ENCODE data around the gene ABCF2. TPM values are rescaled to one million over a fixed set of nuclear protein-coding genes. Genes with fewer than 3 reads are reported as not detected.
A peak's percentile ranks its signal among the peaks of the same experiment; 100 is the strongest.

Gene ABCF2
- total RNA-seq, 2 experiments from 2014 or later, result 31.8 to 44.9 TPM

DNA sequence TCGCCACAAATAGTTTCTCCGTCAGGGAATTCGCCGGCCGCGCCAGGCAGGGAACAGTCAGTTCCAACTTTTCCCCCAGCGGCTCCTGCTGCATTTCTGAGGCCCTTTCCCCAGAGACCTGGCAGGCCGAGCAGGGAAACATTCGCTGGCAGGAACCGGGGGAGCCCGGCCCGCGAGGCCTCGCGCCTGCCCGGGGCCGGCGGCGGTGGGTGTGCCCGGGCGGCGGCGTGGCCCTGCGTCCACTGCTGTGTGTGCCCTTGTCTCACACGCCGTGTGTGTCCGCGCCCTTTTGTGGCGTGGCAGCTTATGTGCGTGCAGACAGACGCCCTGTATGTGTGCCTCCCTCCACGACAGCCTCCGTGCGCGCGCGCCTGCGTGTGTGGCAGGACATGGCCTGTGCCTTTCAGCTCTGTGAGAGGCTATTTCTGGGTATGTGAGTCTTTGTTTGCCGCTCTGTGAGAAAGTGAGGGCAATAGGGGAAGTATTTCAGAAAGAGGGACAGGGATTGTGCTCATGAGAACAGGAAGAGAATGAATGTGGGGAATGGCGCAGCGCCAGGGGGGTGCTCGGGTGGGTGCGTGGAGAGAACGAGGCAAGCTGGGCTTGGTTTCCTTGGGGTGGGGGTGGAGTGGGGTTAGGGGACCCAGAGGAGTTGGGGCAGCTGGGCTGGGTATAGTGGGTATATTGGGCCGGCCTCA is 22.2 kb upstream of the ABCF2 start:
- Histone ChIP-seq H3K9me2 (ENCODE audit: insufficient read depth, low read length) (no peaks in the 10 kb centered on the region), H3K9me3 (ENCODE audit: low read length) (no peaks in the 10 kb centered on the region), H4K20me1 (ENCODE audit: insufficient read depth, low read length) (peaks cover 6% of the 10 kb centered on the region; the same call in 1 of the 2 replicates), H3K27ac (ENCODE audit: low read depth, low read length, poor library complexity, severe bottlenecking) (no peak overlapping the region), H3K4me1 (ENCODE audit: insufficient read depth, low read length, poor library complexity, severe bottlenecking) (peaks cover 52% of the 10 kb centered on the region), H3K79me2 (ENCODE audit: insufficient read depth, low read depth, low read length) (no peaks in the 10 kb centered on the region), H3K4me3 (ENCODE audit: low read depth, low read length, poor library complexity, severe bottlenecking) (no peak overlapping the region), H2AFZ (ENCODE audit: low read length) (no peak overlapping the region), H3K36me3 (ENCODE audit: insufficient read depth, low read length) (no peaks in the 10 kb centered on the region), H3K4me2 (ENCODE audit: low read length) (peak overlapping the region; percentile 64; the same call in 1 of the 2 replicates)
- CTCF ChIA-PET (ENCODE audit: unreplicated experiment), result no interaction called here
- intact Hi-C loops (cut with micrococcal nuclease; ENCODE audit: unreplicated experiment), result no loop called here
- TF ChIP-seq, protein P1, sequence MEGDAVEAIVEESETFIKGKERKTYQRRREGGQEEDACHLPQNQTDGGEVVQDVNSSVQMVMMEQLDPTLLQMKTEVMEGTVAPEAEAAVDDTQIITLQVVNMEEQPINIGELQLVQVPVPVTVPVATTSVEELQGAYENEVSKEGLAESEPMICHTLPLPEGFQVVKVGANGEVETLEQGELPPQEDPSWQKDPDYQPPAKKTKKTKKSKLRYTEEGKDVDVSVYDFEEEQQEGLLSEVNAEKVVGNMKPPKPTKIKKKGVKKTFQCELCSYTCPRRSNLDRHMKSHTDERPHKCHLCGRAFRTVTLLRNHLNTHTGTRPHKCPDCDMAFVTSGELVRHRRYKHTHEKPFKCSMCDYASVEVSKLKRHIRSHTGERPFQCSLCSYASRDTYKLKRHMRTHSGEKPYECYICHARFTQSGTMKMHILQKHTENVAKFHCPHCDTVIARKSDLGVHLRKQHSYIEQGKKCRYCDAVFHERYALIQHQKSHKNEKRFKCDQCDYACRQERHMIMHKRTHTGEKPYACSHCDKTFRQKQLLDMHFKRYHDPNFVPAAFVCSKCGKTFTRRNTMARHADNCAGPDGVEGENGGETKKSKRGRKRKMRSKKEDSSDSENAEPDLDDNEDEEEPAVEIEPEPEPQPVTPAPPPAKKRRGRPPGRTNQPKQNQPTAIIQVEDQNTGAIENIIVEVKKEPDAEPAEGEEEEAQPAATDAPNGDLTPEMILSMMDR (conservative IDR thresholded peaks at IDR 0.05; ENCODE audit: low read length), result no peak
- no peak for TF ChIP-seq EZH2phosphoT487 (IDR thresholded peaks at IDR 0.05; ENCODE audit: borderline replicate concordance, low read depth, low read length)
- DNase-seq (ENCODE audit: low spot score), result no peak
- no TSS peak for BruUV-seq (replicated peaks)
- POLR2A ChIA-PET, result no interaction called here

DNA sequence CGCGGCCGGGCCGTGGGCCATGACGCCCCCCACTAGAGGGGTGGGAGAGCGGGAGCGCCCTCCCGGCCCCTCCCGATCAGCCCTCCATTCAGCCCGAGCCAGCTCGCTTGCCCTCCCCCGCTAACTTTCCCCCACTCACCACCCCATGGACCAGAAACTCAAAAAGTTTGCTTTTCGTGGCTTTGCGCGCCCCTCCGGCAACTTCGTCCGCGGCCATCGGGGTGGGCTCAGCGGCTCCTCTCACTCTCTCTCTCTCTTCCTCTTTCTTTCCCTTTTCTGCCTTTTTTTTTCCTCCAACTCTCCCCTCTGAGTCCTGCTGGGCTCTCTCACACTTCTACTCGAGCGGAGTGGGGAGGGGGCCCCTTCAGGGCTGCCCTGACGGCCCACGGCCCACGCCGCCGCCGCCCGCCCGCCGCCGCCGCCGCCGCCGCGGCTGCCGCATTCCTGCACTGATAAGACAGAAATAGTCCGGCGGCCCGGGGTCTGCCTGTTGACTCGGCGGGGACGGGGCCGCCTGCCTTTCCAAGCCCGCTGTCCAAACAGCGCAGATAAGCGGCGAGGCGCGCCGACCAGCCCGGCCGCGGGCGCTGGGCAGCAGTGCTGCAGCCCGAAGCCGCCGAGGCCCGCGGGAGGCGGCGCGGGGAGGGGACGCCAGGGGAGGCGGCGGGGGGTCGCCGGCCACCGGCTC is 21.5 kb upstream of the ABCF2 start, which contains the start of gene SMARCD3:
Gene SMARCD3 (minus strand): TSS at position 349 of the 688 bp plus-strand sequence. CDS start 132 bp downstream, at position 217.
- H3K4me3 ChIP-seq (ENCODE audit: low read depth, low read length, poor library complexity, severe bottlenecking), result peak within 1 kb of the TSS; percentile 59
- peak within 1 kb of the TSS; percentile 64 for H3K4me2 ChIP-seq (ENCODE audit: low read length)
- peaks cover 6% of the 10 kb centered on the region; the same call in 1 of the 2 replicates for H4K20me1 ChIP-seq (ENCODE audit: insufficient read depth, low read length)
- H3K27ac ChIP-seq (ENCODE audit: low read depth, low read length, poor library complexity, severe bottlenecking), result no peak within 1 kb of the TSS
- ChIA-PET CTCF (ENCODE audit: unreplicated experiment) (no interaction called here), POLR2A (no interaction called here)
- no peaks in the 10 kb centered on the region for H3K79me2 ChIP-seq (ENCODE audit: insufficient read depth, low read depth, low read length)
- no peak within 1 kb of the TSS for H2AFZ ChIP-seq (ENCODE audit: low read length)
- H3K4me1 ChIP-seq (ENCODE audit: insufficient read depth, low read length, poor library complexity, severe bottlenecking), result peaks cover 59% of the 10 kb centered on the region
- intact Hi-C loops (cut with micrococcal nuclease; ENCODE audit: unreplicated experiment), result no loop called here
- TF ChIP-seq, protein P1 (conservative IDR thresholded peaks at IDR 0.05; ENCODE audit: low read length), result no peak
- TF ChIP-seq EZH2phosphoT487 (IDR thresholded peaks at IDR 0.05; ENCODE audit: borderline replicate concordance, low read depth, low read length), result no peak
- H3K9me2 ChIP-seq (ENCODE audit: insufficient read depth, low read length), result no peaks in the 10 kb centered on the region
- no TSS peak for BruUV-seq (replicated peaks)
- no peaks in the 10 kb centered on the region for H3K9me3 ChIP-seq (ENCODE audit: low read length)
- DNase-seq (ENCODE audit: low spot score), result peak; percentile 61
- H3K36me3 ChIP-seq (ENCODE audit: insufficient read depth, low read length), result no peaks in the 10 kb centered on the region

Measured in OCI-LY7 (cell line).